NCI-H2029 (cell line): ENCODE results near the gene SLC12A7.

ENCODE experiments used
- DNase-seq: peaks from one replicate; lab custom pipeline; 2025; lab: John Stamatoyannopoulos, UW

Gene SLC12A7

GRCh38 chr5:1050423-1051365, 61.2 kb downstream of the SLC12A7 start:
- DNase-seq = no peak

- no peak for DNase-seq
Measured at GRCh38 chr5:1048861-1049838, 62.7 kb downstream of the SLC12A7 start.

GRCh38 chr5:1048162-1048721, 63.6 kb downstream of the SLC12A7 start:
- DNase-seq = no peak

- no peak for DNase-seq
Measured at GRCh38 chr5:1047332-1047965, 64.4 kb downstream of the SLC12A7 start.

- DNase-seq = no peak
Measured at GRCh38 chr5:1045960-1046560, 65.8 kb downstream of the SLC12A7 start.

- no peak for DNase-seq
Measured at GRCh38 chr5:1044117-1044516, 67.7 kb downstream of the SLC12A7 start.

- no peak for DNase-seq
Measured at GRCh38 chr5:1043327-1043726, 68.5 kb downstream of the SLC12A7 start.

GRCh38 chr5:1042626-1043025, 69.2 kb downstream of the SLC12A7 start:
- DNase-seq = no peak

- no peak for DNase-seq
Measured at GRCh38 chr5:1041225-1042143, 70.4 kb downstream of the SLC12A7 start.

GRCh38 chr5:1040571-1040970, 71.3 kb downstream of the SLC12A7 start:
- no peak for DNase-seq

- DNase-seq = no peak
Measured at GRCh38 chr5:1039706-1040260, 72.1 kb downstream of the SLC12A7 start.

GRCh38 chr5:1039210-1039548, 72.7 kb downstream of the SLC12A7 start:
- DNase-seq = no peak

GRCh38 chr5:1038417-1039209, 73.2 kb downstream of the SLC12A7 start:
- no peak for DNase-seq

GRCh38 chr5:1037671-1038416, 74.0 kb downstream of the SLC12A7 start:
- no peak for DNase-seq

- DNase-seq = peak; percentile 13
Measured at GRCh38 chr5:1037123-1037670, 74.7 kb downstream of the SLC12A7 start.

- no peak for DNase-seq
Measured at GRCh38 chr5:1036504-1037122, 75.2 kb downstream of the SLC12A7 start.
